H9 (cell line): ENCODE data around the gene GRB10. TPM values are rescaled to one million over a fixed set of nuclear protein-coding genes. Genes with fewer than 3 reads are reported as not detected.

Source experiments
- DNase-seq: peaks from one replicate; pipeline ENCODE4 v3.0.0-alpha.2; 2017
- H2AFZ ChIP-seq: one replicate; pipeline ENCODE4 v1.6.1; 2013; ENCODE audit warnings: mild to moderate bottlenecking, low read length, control low read depth, moderate library complexity
- H2AK5ac ChIP-seq: 2 replicates; pipeline ENCODE4 v1.6.1; 2013; ENCODE audit warnings: low read length, control low read depth, mixed read lengths; ENCODE audit not compliant: insufficient read length
- H2BK120ac ChIP-seq: one replicate; pipeline ENCODE4 v1.6.1; 2013; ENCODE audit warnings: low read depth, mild to moderate bottlenecking, low read length, control low read depth, inconsistent platforms; ENCODE audit not compliant: poor library complexity, severe bottlenecking
- H2BK12ac ChIP-seq: 2 replicates; pipeline ENCODE4 v1.6.1; 2013; ENCODE audit warnings: low read length, control low read depth, mixed read lengths, low read depth; ENCODE audit not compliant: insufficient read length
- H2BK15ac ChIP-seq: 2 replicates; pipeline ENCODE4 v1.6.1; 2013; ENCODE audit warnings: low read depth, low read length, control low read depth
- H2BK20ac ChIP-seq: one replicate; pipeline ENCODE4 v1.6.1; 2013; ENCODE audit warnings: low read depth, mild to moderate bottlenecking, low read length, control low read depth, inconsistent platforms; ENCODE audit not compliant: poor library complexity, severe bottlenecking
- H2BK5ac ChIP-seq: 2 replicates; pipeline ENCODE4 v1.6.1; 2013; ENCODE audit warnings: low read length, control low read depth, mixed read lengths; ENCODE audit not compliant: insufficient read length
- H3K14ac ChIP-seq: 2 replicates; pipeline ENCODE4 v1.6.1; 2013; ENCODE audit warnings: low read length, control low read depth; ENCODE audit not compliant: insufficient read depth
- H3K18ac ChIP-seq: 2 replicates; pipeline ENCODE4 v1.6.1; 2013; ENCODE audit warnings: low read depth, mild to moderate bottlenecking, mixed read lengths, low read length, control low read depth; ENCODE audit not compliant: insufficient read length
- H3K23ac ChIP-seq: 2 replicates; pipeline ENCODE4 v1.6.1; 2013; ENCODE audit warnings: low read length, control low read depth, mixed read lengths, low read depth; ENCODE audit not compliant: insufficient read length
- H3K23me2 ChIP-seq: 2 replicates; pipeline ENCODE4 v1.6.1; 2013; ENCODE audit warnings: low read depth, mild to moderate bottlenecking, mixed read lengths, low read length, control low read depth; ENCODE audit not compliant: insufficient read length, poor library complexity, severe bottlenecking
- H3K27ac ChIP-seq: 2 replicates; pipeline ENCODE4 v1.5.1; 2013; ENCODE audit warnings: low read length, control low read depth, mixed read lengths, low read depth; ENCODE audit not compliant: insufficient read length
- H3K27me3 ChIP-seq: 2 replicates; pipeline ENCODE4 v1.6.1; 2013; ENCODE audit warnings: low read length, control low read depth, inconsistent platforms; ENCODE audit not compliant: insufficient read depth
- H3K4ac ChIP-seq: 2 replicates; pipeline ENCODE4 v1.6.1; 2013; ENCODE audit warnings: low read depth, mild to moderate bottlenecking, control low read depth, inconsistent platforms, low read length, moderate library complexity
- H3K4me1 ChIP-seq: 2 replicates; pipeline ENCODE4 v1.6.1; 2013; ENCODE audit warnings: low read length, control low read depth, inconsistent platforms; ENCODE audit not compliant: insufficient read depth
- H3K4me2 ChIP-seq: 2 replicates; pipeline ENCODE4 v1.6.1; 2013; ENCODE audit warnings: low read length, control low read depth, mixed read lengths; ENCODE audit not compliant: insufficient read length, insufficient read depth
- H3K56ac ChIP-seq: 2 replicates; pipeline ENCODE4 v1.6.1; 2013; ENCODE audit warnings: low read depth, mild to moderate bottlenecking, mixed read lengths, low read length, control low read depth; ENCODE audit not compliant: insufficient read length
- H3K79me1 ChIP-seq: 2 replicates; pipeline ENCODE4 v1.6.1; 2013; ENCODE audit warnings: low read depth, mild to moderate bottlenecking, moderate library complexity, low read length, control low read depth, inconsistent platforms; ENCODE audit not compliant: insufficient read depth, poor library complexity, severe bottlenecking
- H3K79me2 ChIP-seq: 2 replicates; pipeline ENCODE4 v1.6.1; 2013; ENCODE audit warnings: low read length, control low read depth, inconsistent platforms; ENCODE audit not compliant: insufficient read depth
- H3K9ac ChIP-seq: 2 replicates; pipeline ENCODE4 v1.6.1; 2013; ENCODE audit warnings: low read length, control low read depth, mixed read lengths; ENCODE audit not compliant: insufficient read length; ENCODE audit errors: extremely low read depth
- H3K9me3 ChIP-seq: one replicate; pipeline ENCODE4 v1.6.1; 2013; ENCODE audit warnings: low read depth, low read length, inconsistent platforms; ENCODE audit not compliant: control insufficient read depth
- H3T11ph ChIP-seq: one replicate; pipeline ENCODE4 v1.6.1; 2013; ENCODE audit warnings: mild to moderate bottlenecking, low read length, control low read depth, inconsistent platforms
- H4K20me1 ChIP-seq: one replicate; pipeline ENCODE4 v1.6.1; 2013; ENCODE audit not compliant: control insufficient read depth, insufficient read length, insufficient read depth
- H4K5ac ChIP-seq: 2 replicates; pipeline ENCODE4 v1.6.1; 2013; ENCODE audit warnings: low read depth, mild to moderate bottlenecking, mixed read lengths, low read length, control low read depth; ENCODE audit not compliant: insufficient read length
- H4K8ac ChIP-seq: replicated peaks from 2 replicates; pipeline ENCODE4 v1.6.1; 2013; ENCODE audit warnings: low read length, control low read depth, mixed read lengths, low read depth; ENCODE audit not compliant: insufficient read length
- H4K91ac ChIP-seq: 2 replicates; pipeline ENCODE4 v1.6.1; 2013; ENCODE audit warnings: low read depth, mild to moderate bottlenecking, moderate library complexity, mixed read lengths, low read length, control low read depth; ENCODE audit not compliant: insufficient read length
- H3K27ac Mint-ChIP-seq, 3 experiments: 2 replicates in 2 of 3; 3 replicates in 1 of 3; pipeline ENCODE4 v1.8.0; 2020 to 2021; ENCODE audit warnings: mixed read lengths in 3 of 3, mild to moderate bottlenecking in 1 of 3, moderate library complexity in 1 of 3
- H3K27me3 Mint-ChIP-seq: 2 replicates; pipeline ENCODE4 v1.8.0; 2021; ENCODE audit warnings: low read depth, mild to moderate bottlenecking, moderate library complexity, mixed read lengths
- H3K36me3 Mint-ChIP-seq, 3 experiments: 2 replicates in 2 of 3; 3 replicates in 1 of 3; pipeline ENCODE4 v1.8.0; 2020 to 2021; ENCODE audit warnings: low read depth in 3 of 3, mixed read lengths in 3 of 3; ENCODE audit not compliant: insufficient read depth in 1 of 3
- H3K4me1 Mint-ChIP-seq, 2 experiments: 2 replicates each; pipeline ENCODE4 v1.8.0; 2020; ENCODE audit warnings: mixed read lengths in 2 of 2
- H3K4me3 Mint-ChIP-seq, 2 experiments: 2 replicates in 1 of 2; 3 replicates in 1 of 2; pipeline ENCODE4 v1.8.0; 2020 to 2021; ENCODE audit warnings: mild to moderate bottlenecking in 2 of 2, mixed read lengths in 2 of 2, moderate library complexity in 1 of 2
- H3K9me3 Mint-ChIP-seq, 2 experiments: 2 replicates in 1 of 2; 3 replicates in 1 of 2; pipeline ENCODE4 v1.8.0; 2020; ENCODE audit warnings: mild to moderate bottlenecking in 2 of 2, mixed read lengths in 2 of 2, moderate library complexity in 1 of 2
- WGBS: extraction: QIAGEN DNeasy Blood & Tissue Kit; methylation state at CpG from one replicate; pipeline ENCODE4 v1.1.7; 2013; ENCODE audit warnings: missing lambda C conversion rate, low lambda C conversion rate, mixed read lengths; ENCODE audit not compliant: insufficient read length; ENCODE audit errors: extremely low coverage; 5-methylcytosine and 5-hydroxymethylcytosine counted together
- total RNA-seq: library from RNA; stranded (reverse); gene quantifications from 2 replicates; pipeline ENCODE4 v1.2.1, GENCODE V29; 2021
- TF ChIP-seq, protein P1 (sequence below): fragments of 200-600 bp; sonication (generic); conservative IDR thresholded peaks from 3 replicates; pipeline ENCODE4 v1.8.0; 2021; ENCODE audit warnings: antibody characterized with exemption, mild to moderate bottlenecking

Gene GRB10
- total RNA-seq, 1 experiment from 2014 or later: 108 TPM

DNA sequence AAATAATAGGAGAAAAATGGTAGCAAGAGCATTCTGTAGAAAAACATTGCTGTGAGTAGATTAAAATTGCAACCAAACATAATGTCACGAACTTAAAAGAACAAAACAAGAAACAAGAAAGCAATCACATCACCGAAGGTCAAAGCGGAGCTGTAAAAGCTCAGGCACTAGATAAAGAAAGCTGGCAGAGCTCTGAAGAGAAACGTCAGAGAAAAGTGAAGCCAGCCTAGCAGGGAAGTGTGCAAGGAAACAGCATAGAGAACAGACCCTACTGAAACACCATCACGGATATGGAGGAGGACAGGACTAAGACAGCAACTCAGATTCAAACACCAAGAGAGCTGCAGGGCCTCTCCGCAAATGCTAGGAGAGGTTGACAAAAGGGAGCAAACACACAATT lies 195.0 kb downstream of the GRB10 start:
- H3K27me3 ChIP-seq: no peaks in the 10 kb centered on the region
- Mint-ChIP-seq H3K27me3 (no peaks in the 10 kb centered on the region), H3K4me3 (no peak overlapping the region), H3K27ac (no peak overlapping the region), H3K4me1 (peaks cover 0 to 4% of the 10 kb centered on the region in 2 experiments; a peak in 2 of 4 replicates), H3K36me3 (peaks cover 21 to 33% (median 25%) of the 10 kb centered on the region in 3 experiments), H3K9me3 (peaks cover 19 to 20% of the 10 kb centered on the region in 2 experiments)
- H3T11ph ChIP-seq: no peak overlapping the region
- no peak overlapping the region for H3K14ac ChIP-seq
- H2BK12ac ChIP-seq: no peak overlapping the region
- H3K18ac ChIP-seq: no peak overlapping the region
- no peak overlapping the region for H4K5ac ChIP-seq
- no peak overlapping the region for H2AFZ ChIP-seq
- no CpG with 5 or more reads among the region's 6 CpGs for WGBS
- H3K56ac ChIP-seq: no peak overlapping the region
- H4K20me1 ChIP-seq: no peaks in the 10 kb centered on the region
- no peaks in the 10 kb centered on the region for H3K79me1 ChIP-seq
- no peak overlapping the region for H3K4ac ChIP-seq
- no peak for DNase-seq
- H2BK5ac ChIP-seq: no peak overlapping the region
- H2BK120ac ChIP-seq: no peak overlapping the region
- TF ChIP-seq, protein P1, sequence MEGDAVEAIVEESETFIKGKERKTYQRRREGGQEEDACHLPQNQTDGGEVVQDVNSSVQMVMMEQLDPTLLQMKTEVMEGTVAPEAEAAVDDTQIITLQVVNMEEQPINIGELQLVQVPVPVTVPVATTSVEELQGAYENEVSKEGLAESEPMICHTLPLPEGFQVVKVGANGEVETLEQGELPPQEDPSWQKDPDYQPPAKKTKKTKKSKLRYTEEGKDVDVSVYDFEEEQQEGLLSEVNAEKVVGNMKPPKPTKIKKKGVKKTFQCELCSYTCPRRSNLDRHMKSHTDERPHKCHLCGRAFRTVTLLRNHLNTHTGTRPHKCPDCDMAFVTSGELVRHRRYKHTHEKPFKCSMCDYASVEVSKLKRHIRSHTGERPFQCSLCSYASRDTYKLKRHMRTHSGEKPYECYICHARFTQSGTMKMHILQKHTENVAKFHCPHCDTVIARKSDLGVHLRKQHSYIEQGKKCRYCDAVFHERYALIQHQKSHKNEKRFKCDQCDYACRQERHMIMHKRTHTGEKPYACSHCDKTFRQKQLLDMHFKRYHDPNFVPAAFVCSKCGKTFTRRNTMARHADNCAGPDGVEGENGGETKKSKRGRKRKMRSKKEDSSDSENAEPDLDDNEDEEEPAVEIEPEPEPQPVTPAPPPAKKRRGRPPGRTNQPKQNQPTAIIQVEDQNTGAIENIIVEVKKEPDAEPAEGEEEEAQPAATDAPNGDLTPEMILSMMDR: no peak
- H2AK5ac ChIP-seq: no peak overlapping the region
- H3K9ac ChIP-seq: no peak overlapping the region
- no peak overlapping the region for H4K91ac ChIP-seq
- H3K27ac ChIP-seq: no peak overlapping the region
- no peak overlapping the region for H2BK15ac ChIP-seq
- no peaks in the 10 kb centered on the region for H3K4me1 ChIP-seq
- no peak overlapping the region for H2BK20ac ChIP-seq
- H3K23me2 ChIP-seq: no peaks in the 10 kb centered on the region
- no peaks in the 10 kb centered on the region for H3K79me2 ChIP-seq
- no peak overlapping the region for H3K23ac ChIP-seq
- peaks cover 12% of the 10 kb centered on the region for H3K9me3 ChIP-seq
- no peak overlapping the region for H3K4me2 ChIP-seq
- H4K8ac ChIP-seq: no peak overlapping the region
